ENCODE results near the gene TMPRSS12. TPM values are rescaled to one million over a fixed set of nuclear protein-coding genes. Genes with fewer than 3 reads are reported as not detected.
"Not testable (repeated sequence)": the region's sequence is repeated elsewhere in the genome, so short reads cannot be mapped to it uniquely, and the experiment has no call there.

TMPRSS12 gene
- total RNA-seq, 2 donors from 2014 or later: not detected

DNA sequence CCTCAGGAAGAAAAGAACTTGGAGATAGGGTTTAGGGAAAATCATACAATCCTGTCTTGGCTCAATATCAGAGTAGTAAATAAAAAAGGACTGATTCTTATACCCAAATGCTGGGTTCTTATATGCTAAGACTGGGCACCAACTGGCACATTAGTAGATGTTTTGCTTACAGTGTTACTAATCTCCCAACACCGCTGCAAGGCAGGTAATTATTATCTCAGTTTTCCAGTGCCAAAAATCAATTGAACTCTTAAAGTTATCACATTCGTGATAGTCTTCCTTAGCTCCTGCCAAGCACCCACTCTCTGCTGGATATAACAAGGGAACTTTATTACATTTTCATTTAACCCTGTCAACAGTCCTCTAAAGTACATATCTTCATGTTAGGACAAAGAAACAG is 84.6 kb downstream of the TMPRSS12 start:
- ATAC-seq (ENCODE audit: insufficient number of reproducible peaks, low FRiP score, low read depth) (no peak), DNase-seq (ENCODE audit: low spot score) (no peak)
- Histone ChIP-seq H3K27ac (peak overlapping the region; percentile 52 to 89), H3K36me3 (peaks cover 13% of the 10 kb centered on the region), H3K4me3 (peak overlapping the region; percentile 96), H3K9me3 (no peaks in the 10 kb centered on the region), H3K4me1 (ENCODE audit: control insufficient read depth in 1 of 2, low read depth in 2 of 2) (peaks cover 27 to 52% of the 10 kb centered on the region in 2 donors), H3K27me3 (replicated peaks; ENCODE audit: insufficient read depth) (no peaks in the 10 kb centered on the region)
- no peak for TF ChIP-seq CTCF (IDR thresholded peaks at IDR 0.05)

DNA sequence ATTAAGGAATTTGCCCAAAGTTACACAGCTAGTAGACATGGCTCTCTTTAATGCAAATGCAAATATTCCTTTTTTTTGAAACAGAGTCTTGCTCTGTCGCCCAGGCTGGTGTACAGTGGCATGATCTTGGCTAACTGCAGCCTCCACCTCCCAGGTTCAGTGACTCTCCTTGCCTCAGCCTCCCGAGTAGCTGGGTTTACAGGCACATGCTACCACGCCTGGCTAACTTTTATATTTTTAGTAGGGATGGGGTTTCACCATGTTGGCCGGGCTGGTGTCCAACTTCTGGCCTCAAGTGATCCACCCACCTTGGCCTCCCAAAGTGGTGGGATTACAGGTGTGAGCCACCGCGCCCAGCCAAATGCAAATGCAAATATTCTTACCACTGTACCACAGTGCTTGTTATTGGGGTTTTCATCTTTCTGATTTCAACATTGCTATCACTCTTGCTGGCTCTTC is 85.1 kb downstream of the TMPRSS12 start:
- no peaks in the 10 kb centered on the region for H3K9me3 ChIP-seq
- H3K4me3 ChIP-seq: peak overlapping the region; percentile 96
- peaks cover 13% of the 10 kb centered on the region for H3K36me3 ChIP-seq
- H3K27me3 ChIP-seq (replicated peaks; ENCODE audit: insufficient read depth): no peaks in the 10 kb centered on the region
- TF ChIP-seq CTCF (IDR thresholded peaks at IDR 0.05): no peak
- H3K27ac ChIP-seq: peak overlapping the region; percentile 52 to 89
- no peak for ATAC-seq (ENCODE audit: insufficient number of reproducible peaks, low FRiP score, low read depth)
- no peak for DNase-seq (ENCODE audit: low spot score)
- H3K4me1 ChIP-seq (ENCODE audit: control insufficient read depth in 1 of 2, low read depth in 2 of 2): peaks cover 24 to 49% of the 10 kb centered on the region in 2 donors

DNA sequence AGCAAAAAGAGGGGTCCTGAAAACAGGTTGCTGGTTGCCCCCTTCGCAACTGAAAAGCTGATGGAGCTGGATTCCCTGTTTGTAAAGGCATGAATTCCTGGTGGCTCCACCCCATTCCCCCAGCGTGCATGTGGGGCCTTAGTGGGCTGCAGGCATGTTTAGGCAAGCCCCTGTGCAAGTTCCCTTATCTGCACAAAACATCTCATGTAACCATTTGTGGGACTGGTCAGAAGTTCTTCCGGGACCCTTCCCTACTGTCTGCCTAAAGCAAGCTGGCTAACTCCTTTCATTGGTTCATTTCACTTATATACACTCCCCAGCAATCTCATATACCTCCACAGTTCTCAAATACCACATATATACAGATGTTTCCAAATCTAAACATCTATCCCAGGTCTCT is 85.7 kb downstream of the TMPRSS12 start:
- Histone ChIP-seq H3K27ac (peak overlapping the region; percentile 5 to 89), H3K27me3 (replicated peaks; ENCODE audit: insufficient read depth) (no peaks in the 10 kb centered on the region), H3K4me3 (peak overlapping the region; percentile 96), H3K4me1 (ENCODE audit: control insufficient read depth in 1 of 2, low read depth in 2 of 2) (peaks cover 21 to 49% of the 10 kb centered on the region in 2 donors), H3K9me3 (no peaks in the 10 kb centered on the region), H3K36me3 (peaks cover 13% of the 10 kb centered on the region)
- no peak for TF ChIP-seq CTCF (IDR thresholded peaks at IDR 0.05)
- DNase-seq (ENCODE audit: low spot score) (no peak), ATAC-seq (ENCODE audit: insufficient number of reproducible peaks, low FRiP score, low read depth) (no peak)

- H3K27ac ChIP-seq: no peak overlapping the region
- ATAC-seq (ENCODE audit: insufficient number of reproducible peaks, low FRiP score, low read depth) (no peak), DNase-seq (ENCODE audit: low spot score) (no peak)
- peaks cover 31 to 59% of the 10 kb centered on the region in 2 donors for H3K4me1 ChIP-seq (ENCODE audit: control insufficient read depth in 1 of 2, low read depth in 2 of 2)
- H3K4me3 ChIP-seq: peak overlapping the region; percentile 96
- peaks cover 13% of the 10 kb centered on the region for H3K36me3 ChIP-seq
- no peak for TF ChIP-seq CTCF (IDR thresholded peaks at IDR 0.05)
- no peaks in the 10 kb centered on the region for H3K9me3 ChIP-seq
- no peaks in the 10 kb centered on the region for H3K27me3 ChIP-seq (replicated peaks; ENCODE audit: insufficient read depth)
Measured at GRCh38 chr12:50929831-50930230, 87.1 kb downstream of the TMPRSS12 start.

GRCh38 chr12:50930477-50930876 is 87.8 kb downstream of the TMPRSS12 start:
- peaks cover 13% of the 10 kb centered on the region for H3K36me3 ChIP-seq
- H3K27ac ChIP-seq; H3K9me3 ChIP-seq; H3K27me3 ChIP-seq (replicated peaks; ENCODE audit: insufficient read depth); ATAC-seq (ENCODE audit: insufficient number of reproducible peaks, low FRiP score, low read depth); DNase-seq (ENCODE audit: low spot score); H3K4me3 ChIP-seq: not testable (repeated sequence)
- H3K4me1 ChIP-seq (ENCODE audit: control insufficient read depth in 1 of 2, low read depth in 2 of 2): peaks cover 37 to 66% of the 10 kb centered on the region in 2 donors

- H3K36me3 ChIP-seq: peaks cover 13% of the 10 kb centered on the region
- H3K9me3 ChIP-seq: no peaks in the 10 kb centered on the region
- DNase-seq (ENCODE audit: low spot score) (no peak), ATAC-seq (ENCODE audit: insufficient number of reproducible peaks, low FRiP score, low read depth) (no peak)
- H3K27ac ChIP-seq: peak overlapping the region; percentile 16 to 56
- H3K4me1 ChIP-seq (ENCODE audit: control insufficient read depth in 1 of 2, low read depth in 2 of 2): peaks cover 40 to 68% of the 10 kb centered on the region in 2 donors
- H3K4me3 ChIP-seq: no peak overlapping the region
- H3K27me3 ChIP-seq (replicated peaks; ENCODE audit: insufficient read depth): no peaks in the 10 kb centered on the region
- TF ChIP-seq CTCF (IDR thresholded peaks at IDR 0.05): no peak
Measured at GRCh38 chr12:50932787-50933280, 90.1 kb downstream of the TMPRSS12 start.
